Measurements from ENCODE around the gene SF3B6. TPM values are rescaled to one million over a fixed set of nuclear protein-coding genes. Genes with fewer than 3 reads are reported as not detected.

SF3B6 gene
- total RNA-seq, 1 experiment from 2014 or later, result 132 TPM

DNA sequence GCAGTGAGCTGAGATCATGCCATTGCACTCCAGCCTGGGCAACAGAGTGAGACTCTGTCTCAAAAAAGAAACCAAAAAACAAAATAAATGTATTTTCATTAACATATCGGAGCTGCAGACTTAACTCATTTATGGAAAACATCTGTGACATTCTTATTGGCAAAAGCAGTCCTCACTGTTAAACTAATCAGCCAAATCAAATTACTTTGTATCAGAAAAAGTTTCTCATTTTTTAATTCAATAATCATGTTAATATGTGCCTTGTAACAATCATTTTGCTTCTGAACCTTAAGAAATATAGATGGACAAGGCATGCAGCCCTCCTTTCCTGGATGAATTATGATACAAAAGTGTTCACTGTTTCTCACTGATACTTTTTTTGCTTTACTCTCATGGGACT is 26.6 kb upstream of the SF3B6 start:
- Histone ChIP-seq H3K9me3 (ENCODE audit: control insufficient read depth, low read depth, low read length) (no peaks in the 10 kb centered on the region), H2BK12ac (ENCODE audit: insufficient read length, low read depth, low read length) (no peak overlapping the region), H4K20me1 (ENCODE audit: control insufficient read depth, insufficient read depth, insufficient read length) (no peaks in the 10 kb centered on the region), H2BK120ac (ENCODE audit: low read depth, low read length, poor library complexity, severe bottlenecking) (no peak overlapping the region), H3K14ac (ENCODE audit: insufficient read depth, low read length) (no peak overlapping the region), H3K23ac (ENCODE audit: insufficient read length, low read depth, low read length) (no peak overlapping the region), H3K79me1 (ENCODE audit: insufficient read depth, low read depth, low read length, poor library complexity, severe bottlenecking) (no peaks in the 10 kb centered on the region), H3K18ac (ENCODE audit: insufficient read length, low read depth, low read length) (no peak overlapping the region), H4K91ac (ENCODE audit: insufficient read length, low read depth, low read length) (no peak overlapping the region), H3K9ac (ENCODE audit: extremely low read depth, insufficient read length, low read length) (no peak overlapping the region), H4K5ac (ENCODE audit: insufficient read length, low read depth, low read length) (no peak overlapping the region), H3K23me2 (ENCODE audit: insufficient read length, low read depth, low read length, poor library complexity, severe bottlenecking) (no peaks in the 10 kb centered on the region), H2AFZ (ENCODE audit: low read length) (no peak overlapping the region), H3K27me3 (ENCODE audit: insufficient read depth, low read length) (no peaks in the 10 kb centered on the region), H3K4me2 (ENCODE audit: insufficient read depth, insufficient read length, low read length) (no peak overlapping the region), H2AK5ac (ENCODE audit: insufficient read length, low read length) (no peak overlapping the region), H2BK5ac (ENCODE audit: insufficient read length, low read length) (no peak overlapping the region), H3K27ac (ENCODE audit: insufficient read length, low read depth, low read length) (no peak overlapping the region), H3K79me2 (ENCODE audit: insufficient read depth, low read length) (no peaks in the 10 kb centered on the region), H2BK15ac (ENCODE audit: low read depth, low read length) (no peak overlapping the region), H2BK20ac (ENCODE audit: low read depth, low read length, poor library complexity, severe bottlenecking) (no peak overlapping the region), H3K4ac (ENCODE audit: low read depth, low read length) (no peak overlapping the region), H3T11ph (ENCODE audit: low read length) (no peak overlapping the region), H3K56ac (ENCODE audit: insufficient read length, low read depth, low read length) (no peak overlapping the region), H3K4me1 (ENCODE audit: insufficient read depth, low read length) (no peaks in the 10 kb centered on the region), H4K8ac (replicated peaks; ENCODE audit: insufficient read length, low read depth, low read length) (no peak overlapping the region)
- Mint-ChIP-seq H3K27ac (no peak overlapping the region), H3K27me3 (ENCODE audit: low read depth) (no peaks in the 10 kb centered on the region; the same call in none of the 2 replicates), H3K4me1 (peaks cover 0 to 5% of the 10 kb centered on the region in 2 experiments; a peak in 1 of 4 replicates), H3K36me3 (ENCODE audit: insufficient read depth in 1 of 3, low read depth in 3 of 3) (peaks cover 0 to 7% (median 0%) of the 10 kb centered on the region in 3 experiments; a peak in 3 of 7 replicates), H3K4me3 (no peak overlapping the region), H3K9me3 (peaks cover 12 to 18% of the 10 kb centered on the region in 2 experiments; a peak in 4 of 5 replicates)
- TF ChIP-seq, protein P1, sequence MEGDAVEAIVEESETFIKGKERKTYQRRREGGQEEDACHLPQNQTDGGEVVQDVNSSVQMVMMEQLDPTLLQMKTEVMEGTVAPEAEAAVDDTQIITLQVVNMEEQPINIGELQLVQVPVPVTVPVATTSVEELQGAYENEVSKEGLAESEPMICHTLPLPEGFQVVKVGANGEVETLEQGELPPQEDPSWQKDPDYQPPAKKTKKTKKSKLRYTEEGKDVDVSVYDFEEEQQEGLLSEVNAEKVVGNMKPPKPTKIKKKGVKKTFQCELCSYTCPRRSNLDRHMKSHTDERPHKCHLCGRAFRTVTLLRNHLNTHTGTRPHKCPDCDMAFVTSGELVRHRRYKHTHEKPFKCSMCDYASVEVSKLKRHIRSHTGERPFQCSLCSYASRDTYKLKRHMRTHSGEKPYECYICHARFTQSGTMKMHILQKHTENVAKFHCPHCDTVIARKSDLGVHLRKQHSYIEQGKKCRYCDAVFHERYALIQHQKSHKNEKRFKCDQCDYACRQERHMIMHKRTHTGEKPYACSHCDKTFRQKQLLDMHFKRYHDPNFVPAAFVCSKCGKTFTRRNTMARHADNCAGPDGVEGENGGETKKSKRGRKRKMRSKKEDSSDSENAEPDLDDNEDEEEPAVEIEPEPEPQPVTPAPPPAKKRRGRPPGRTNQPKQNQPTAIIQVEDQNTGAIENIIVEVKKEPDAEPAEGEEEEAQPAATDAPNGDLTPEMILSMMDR (conservative IDR thresholded peaks at IDR 0.05), result no peak
- no CpG with 5 or more reads among the region's 1 CpG for WGBS (ENCODE audit: extremely low coverage, insufficient read length, low lambda C conversion rate)
- DNase-seq, result no peak
